ENCODE results near the gene CDC25B. TPM values are rescaled to one million over a fixed set of nuclear protein-coding genes. Genes with fewer than 3 reads are reported as not detected.

The CDC25B gene
- total RNA-seq, 2 experiments from 2014 or later = 452 to 454 TPM

GRCh38 chr20:3801846-3802245 lies 5.7 kb downstream of the CDC25B start:
- Mint-ChIP-seq H3K27me3 (no peaks in the 10 kb centered on the region), H3K27ac (peak overlapping the region; percentile 70), H3K4me1 (peaks cover 81% of the 10 kb centered on the region), H3K4me3 (no peak overlapping the region), H3K36me3 (ENCODE audit: low read depth) (peaks cover 98% of the 10 kb centered on the region), H3K9me3 (no peaks in the 10 kb centered on the region)
- ChIA-PET CTCF (interaction anchor here (5.1 kb wide), 1 partner anchor 18 kb away, joined by 30 read pairs; the partner anchor contains the start of gene AP5S1), POLR2A (interaction anchor here (1.8 kb wide), 1 partner anchor 15 kb away, joined by 6 read pairs; the partner anchor contains the start of gene CENPB)
- DNase-seq = no peak

GRCh38 chr20:3802524-3803239 lies 6.6 kb downstream of the CDC25B start:
- peaks cover 98% of the 10 kb centered on the region for H3K36me3 Mint-ChIP-seq (ENCODE audit: low read depth)
- no peaks in the 10 kb centered on the region for H3K27me3 Mint-ChIP-seq
- ChIA-PET CTCF (interaction anchor here (5.1 kb wide), 1 partner anchor 17 kb away, joined by 30 read pairs; the partner anchor contains the start of gene AP5S1), POLR2A (no interaction called here)
- no peaks in the 10 kb centered on the region for H3K9me3 Mint-ChIP-seq
- peak overlapping the region; percentile 15 for H3K4me3 Mint-ChIP-seq
- no peak for DNase-seq
- H3K27ac Mint-ChIP-seq = peak overlapping the region; percentile 72
- H3K4me1 Mint-ChIP-seq = peaks cover 89% of the 10 kb centered on the region

GRCh38 chr20:3803289-3803688 lies 7.2 kb downstream of the CDC25B start:
- Mint-ChIP-seq H3K27me3 (no peaks in the 10 kb centered on the region), H3K36me3 (ENCODE audit: low read depth) (peaks cover 97% of the 10 kb centered on the region), H3K4me3 (no peak overlapping the region), H3K27ac (peak overlapping the region; percentile 72), H3K4me1 (peaks cover 93% of the 10 kb centered on the region), H3K9me3 (no peaks in the 10 kb centered on the region)
- no peak for DNase-seq
- POLR2A ChIA-PET = interaction anchor here (2.1 kb wide), 1 partner anchor 12 kb away, joined by 9 read pairs; no protein-coding TSS in a partner anchor
- CTCF ChIA-PET = no interaction called here

GRCh38 chr20:3803854-3804253 lies 7.7 kb downstream of the CDC25B start:
- Mint-ChIP-seq H3K27me3 (no peaks in the 10 kb centered on the region), H3K4me1 (peaks cover 90% of the 10 kb centered on the region), H3K36me3 (ENCODE audit: low read depth) (peaks cover 92% of the 10 kb centered on the region), H3K9me3 (no peaks in the 10 kb centered on the region), H3K4me3 (no peak overlapping the region), H3K27ac (peak overlapping the region; percentile 72)
- POLR2A ChIA-PET = interaction anchor here (2.1 kb wide), 1 partner anchor 12 kb away, joined by 9 read pairs; no protein-coding TSS in a partner anchor
- CTCF ChIA-PET = no interaction called here
- DNase-seq = no peak

GRCh38 chr20:3804254-3804751 lies 8.2 kb downstream of the CDC25B start:
- no peak overlapping the region for H3K4me3 Mint-ChIP-seq
- peaks cover 88% of the 10 kb centered on the region for H3K36me3 Mint-ChIP-seq (ENCODE audit: low read depth)
- H3K27ac Mint-ChIP-seq = peak overlapping the region; percentile 72
- no peaks in the 10 kb centered on the region for H3K27me3 Mint-ChIP-seq
- no peaks in the 10 kb centered on the region for H3K9me3 Mint-ChIP-seq
- no peak for DNase-seq
- CTCF ChIA-PET = interaction anchor here (0.8 kb wide), 1 partner anchor 16 kb away, joined by 5 read pairs; the partner anchor contains the start of gene AP5S1
- POLR2A ChIA-PET = interaction anchor here (0.8 to 2.1 kb wide), 4 partner anchors 8 to 18 kb away, joined by 3 to 12 read pairs (median 6); partner anchors contain the start of genes AP5S1, CDC25B and CENPB
- H3K4me1 Mint-ChIP-seq = peaks cover 85% of the 10 kb centered on the region

GRCh38 chr20:3804781-3805180 lies 8.7 kb downstream of the CDC25B start:
- Mint-ChIP-seq H3K4me1 (peaks cover 83% of the 10 kb centered on the region), H3K9me3 (no peaks in the 10 kb centered on the region), H3K27me3 (no peaks in the 10 kb centered on the region), H3K36me3 (ENCODE audit: low read depth) (peaks cover 83% of the 10 kb centered on the region), H3K27ac (peak overlapping the region; percentile 73), H3K4me3 (no peak overlapping the region)
- DNase-seq = no peak
- ChIA-PET POLR2A (interaction anchor here (0.8 to 2.1 kb wide), 5 partner anchors 9 to 19 kb away, joined by 3 to 12 read pairs (median 5); partner anchors contain the start of genes AP5S1, CDC25B and CENPB), CTCF (interaction anchor here (0.8 kb wide), 1 partner anchor 16 kb away, joined by 5 read pairs; the partner anchor contains the start of gene AP5S1)

GRCh38 chr20:3808544-3808943 lies 12.4 kb downstream of the CDC25B start:
- POLR2A ChIA-PET = interaction anchor here (0.7 to 1.4 kb wide), 2 partner anchors 30 to 70 kb away, joined by 3 read pairs; no protein-coding TSS in a partner anchor
- CTCF ChIA-PET = interaction anchor here (0.7 kb wide), 1 partner anchor 9 kb away, joined by 6 read pairs; no protein-coding TSS in a partner anchor

GRCh38 chr20:3811467-3812258 lies 15.6 kb downstream of the CDC25B start:
- CTCF ChIA-PET = interaction anchor here (0.8 to 3.6 kb wide), 7 partner anchors 12 to 271 kb away, joined by 3 to 16 read pairs (median 4); partner anchors contain the start of genes CDC25B and CENPB
- peak overlapping the region; percentile 99 for H3K27ac Mint-ChIP-seq
- POLR2A ChIA-PET = interaction anchor here (0.8 to 5.3 kb wide), 8 partner anchors 9 to 95 kb away, joined by 3 to 57 read pairs (median 4); partner anchors contain the start of genes ADISSP, AP5S1 and CENPB

More at GRCh38 chr20:3808544-3808943, 12.4 kb downstream of the CDC25B start:
- Mint-ChIP-seq H3K27ac (peak overlapping the region; percentile 83), H3K27me3 (no peaks in the 10 kb centered on the region), H3K9me3 (no peaks in the 10 kb centered on the region), H3K4me1 (peaks cover 81% of the 10 kb centered on the region), H3K36me3 (ENCODE audit: low read depth) (peaks cover 63% of the 10 kb centered on the region), H3K4me3 (no peak overlapping the region)
- DNase-seq = no peak

GRCh38 chr20:3812259-3812681 lies 16.2 kb downstream of the CDC25B start:
- H3K27ac Mint-ChIP-seq = peak overlapping the region; percentile 99
- peaks cover 28% of the 10 kb centered on the region for H3K36me3 Mint-ChIP-seq (ENCODE audit: low read depth)
- H3K4me1 Mint-ChIP-seq = peaks cover 81% of the 10 kb centered on the region
- ChIA-PET CTCF (interaction anchor here (0.7 to 3.6 kb wide), 6 partner anchors 12 to 270 kb away, joined by 3 to 16 read pairs (median 5); partner anchors contain the start of genes CDC25B and CENPB), POLR2A (interaction anchor here (1.0 to 5.3 kb wide), 4 partner anchors 8 to 270 kb away, joined by 3 to 57 read pairs (median 28); partner anchors contain the start of genes ADISSP, AP5S1 and CENPB)
- H3K4me3 Mint-ChIP-seq = peak overlapping the region; percentile 71
- DNase-seq = no peak
- H3K9me3 Mint-ChIP-seq = no peaks in the 10 kb centered on the region
- no peaks in the 10 kb centered on the region for H3K27me3 Mint-ChIP-seq

More at GRCh38 chr20:3811467-3812258, 15.6 kb downstream of the CDC25B start:
- DNase-seq = peak; percentile 94
- Mint-ChIP-seq H3K4me1 (peaks cover 81% of the 10 kb centered on the region), H3K36me3 (ENCODE audit: low read depth) (peaks cover 34% of the 10 kb centered on the region), H3K4me3 (peak overlapping the region; percentile 71), H3K27me3 (no peaks in the 10 kb centered on the region), H3K9me3 (no peaks in the 10 kb centered on the region)

GRCh38 chr20:3812975-3813847 lies 17.1 kb downstream of the CDC25B start:
- Mint-ChIP-seq H3K4me3 (no peak overlapping the region), H3K36me3 (ENCODE audit: low read depth) (peaks cover 20% of the 10 kb centered on the region), H3K9me3 (no peaks in the 10 kb centered on the region), H3K27me3 (no peaks in the 10 kb centered on the region), H3K4me1 (peaks cover 80% of the 10 kb centered on the region), H3K27ac (peak overlapping the region; percentile 99)
- CTCF ChIA-PET = interaction anchor here (0.5 to 3.6 kb wide), 8 partner anchors 13 to 272 kb away, joined by 3 to 16 read pairs (median 3); partner anchors contain the start of genes ADISSP, CDC25B and CENPB
- no peak for DNase-seq
- POLR2A ChIA-PET = interaction anchor here (0.7 to 5.3 kb wide), 6 partner anchors 7 to 269 kb away, joined by 3 to 57 read pairs (median 3); partner anchors contain the start of genes AP5S1 and CENPB

GRCh38 chr20:3813848-3814581 lies 17.9 kb downstream of the CDC25B start:
- Mint-ChIP-seq H3K27me3 (no peaks in the 10 kb centered on the region), H3K9me3 (no peaks in the 10 kb centered on the region), H3K4me1 (peaks cover 84% of the 10 kb centered on the region), H3K27ac (peak overlapping the region; percentile 99), H3K4me3 (no peak overlapping the region), H3K36me3 (ENCODE audit: low read depth) (peaks cover 18% of the 10 kb centered on the region)
- CTCF ChIA-PET = interaction anchor here (0.5 to 3.6 kb wide), 8 partner anchors 14 to 257 kb away, joined by 3 to 16 read pairs (median 4); partner anchors contain the start of genes ADISSP, CDC25B and CENPB
- POLR2A ChIA-PET = interaction anchor here (0.7 to 5.3 kb wide), 4 partner anchors 9 to 76 kb away, joined by 3 to 57 read pairs (median 3); partner anchors contain the start of gene CENPB
- DNase-seq = no peak

All from activated CD4-positive, alpha-beta memory T cell treated with anti-CD3 and anti-CD28 coated beads, Interleukin-2, amount 10 ng/mL, durations not matched to agents 7 days and 5 days (primary cell).